Measurements from ENCODE around the gene CIB2. TPM values are rescaled to one million over a fixed set of nuclear protein-coding genes. Genes with fewer than 3 reads are reported as not detected.

Gene CIB2
- total and polyA plus RNA-seq, 7 donors = 2.4 to 18.0 (median 6.0) TPM

DNA sequence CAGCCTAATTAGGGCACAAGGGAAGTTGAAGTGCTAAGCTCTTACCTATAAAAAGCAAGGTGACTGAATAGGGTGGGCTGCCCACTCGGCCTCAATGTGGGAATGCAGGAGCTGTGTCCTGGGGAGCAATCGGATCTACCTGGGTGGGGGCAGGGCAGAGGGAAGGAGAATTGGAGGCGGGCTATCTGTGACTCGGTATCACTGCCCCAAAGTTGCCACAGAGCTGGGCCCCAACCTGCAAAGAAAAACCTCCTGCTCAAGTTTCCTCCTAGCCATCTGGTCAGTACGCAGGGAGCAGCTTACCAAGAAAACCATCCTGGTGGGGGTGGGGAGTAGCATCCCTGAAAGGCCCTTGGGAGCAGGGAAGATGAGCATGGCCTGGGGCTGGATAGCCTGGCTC lies 10.7 kb downstream of the CIB2 start:
- DNase-seq (no peak), ATAC-seq (peak in 1 of 4 donors; percentile 40)
- H3K4me3 ChIP-seq = no peak overlapping the region
- 49 to 88% (median 50%) methylated on average over 5 of the region's 5 CpGs for WGBS, 3 donors
- intact Hi-C loops (cut with DNase I) = loop anchor here in 1 of 2 donors (5.0 kb wide), 1 partner anchor 112 kb away; the partner anchor contains the start of gene ACSBG1
- no peak overlapping the region for H3K27ac ChIP-seq
- TF ChIP-seq, protein P1, sequence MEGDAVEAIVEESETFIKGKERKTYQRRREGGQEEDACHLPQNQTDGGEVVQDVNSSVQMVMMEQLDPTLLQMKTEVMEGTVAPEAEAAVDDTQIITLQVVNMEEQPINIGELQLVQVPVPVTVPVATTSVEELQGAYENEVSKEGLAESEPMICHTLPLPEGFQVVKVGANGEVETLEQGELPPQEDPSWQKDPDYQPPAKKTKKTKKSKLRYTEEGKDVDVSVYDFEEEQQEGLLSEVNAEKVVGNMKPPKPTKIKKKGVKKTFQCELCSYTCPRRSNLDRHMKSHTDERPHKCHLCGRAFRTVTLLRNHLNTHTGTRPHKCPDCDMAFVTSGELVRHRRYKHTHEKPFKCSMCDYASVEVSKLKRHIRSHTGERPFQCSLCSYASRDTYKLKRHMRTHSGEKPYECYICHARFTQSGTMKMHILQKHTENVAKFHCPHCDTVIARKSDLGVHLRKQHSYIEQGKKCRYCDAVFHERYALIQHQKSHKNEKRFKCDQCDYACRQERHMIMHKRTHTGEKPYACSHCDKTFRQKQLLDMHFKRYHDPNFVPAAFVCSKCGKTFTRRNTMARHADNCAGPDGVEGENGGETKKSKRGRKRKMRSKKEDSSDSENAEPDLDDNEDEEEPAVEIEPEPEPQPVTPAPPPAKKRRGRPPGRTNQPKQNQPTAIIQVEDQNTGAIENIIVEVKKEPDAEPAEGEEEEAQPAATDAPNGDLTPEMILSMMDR (IDR thresholded peaks at IDR 0.05) = no peak
- no peaks in the 10 kb centered on the region for H3K9me3 ChIP-seq
- no peaks in the 10 kb centered on the region for H3K27me3 ChIP-seq (ENCODE audit: insufficient read depth in 3 of 3, low read length in 2 of 3)
- no peaks in the 10 kb centered on the region for H3K4me1 ChIP-seq
- no peaks in the 10 kb centered on the region for H3K36me3 ChIP-seq (ENCODE audit: insufficient read depth in 1 of 2, low read depth in 1 of 2)

GRCh38 chr15:78112551-78112950 lies 18.7 kb downstream of the CIB2 start:
- no peak for DNase-seq
- H3K4me1 ChIP-seq = no peaks in the 10 kb centered on the region
- no peak overlapping the region for H3K4me3 ChIP-seq
- no peaks in the 10 kb centered on the region for H3K27me3 ChIP-seq (ENCODE audit: insufficient read depth in 3 of 3, low read length in 2 of 3)
- H3K36me3 ChIP-seq (ENCODE audit: insufficient read depth in 1 of 2, low read depth in 1 of 2) = no peaks in the 10 kb centered on the region
- no peak overlapping the region for H3K27ac ChIP-seq
- intact Hi-C loops (cut with DNase I) = loop anchor here (5.0 kb wide), 3 partner anchors 85 to 310 kb away; no protein-coding TSS in a partner anchor
- H3K9me3 ChIP-seq = no peaks in the 10 kb centered on the region
- TF ChIP-seq, protein P1 (IDR thresholded peaks at IDR 0.05) = no peak
- WGBS, 3 donors = 69 to 79% (median 69%) methylated on average over 3 of the region's 3 CpGs
- no peak for ATAC-seq

DNA sequence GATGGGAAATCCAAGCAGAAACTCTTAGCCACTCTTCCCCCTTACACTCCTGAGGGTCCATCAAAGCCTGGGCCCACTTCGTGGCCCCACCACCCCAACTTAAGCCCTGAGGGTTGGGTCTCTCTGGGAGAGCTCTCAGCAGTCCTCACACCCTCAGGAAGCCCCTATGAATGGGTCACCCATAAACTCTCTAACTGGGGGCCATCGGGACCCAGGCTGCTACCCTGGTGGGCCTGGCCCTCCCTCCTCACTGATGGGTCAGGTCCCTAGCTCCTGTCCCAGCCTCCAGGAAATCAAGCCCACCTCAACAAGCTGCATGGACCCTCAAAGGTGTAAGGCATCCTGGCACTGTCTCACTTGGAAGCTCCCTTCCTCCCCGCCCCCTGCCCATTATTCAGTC lies 19.5 kb downstream of the CIB2 start:
- Histone ChIP-seq H3K9me3 (no peaks in the 10 kb centered on the region), H3K36me3 (ENCODE audit: insufficient read depth in 1 of 2, low read depth in 1 of 2) (no peaks in the 10 kb centered on the region), H3K4me3 (no peak overlapping the region), H3K27me3 (ENCODE audit: insufficient read depth in 3 of 3, low read length in 2 of 3) (no peaks in the 10 kb centered on the region), H3K4me1 (no peaks in the 10 kb centered on the region), H3K27ac (no peak overlapping the region)
- DNase-seq (no peak), ATAC-seq (no peak)
- intact Hi-C loops (cut with DNase I) = loop anchor here (5.0 kb wide), 3 partner anchors 86 to 311 kb away; no protein-coding TSS in a partner anchor
- WGBS, 3 donors = 94 to 100% (median 98%) methylated on average over 3 of the region's 3 CpGs
- TF ChIP-seq, protein P1 (IDR thresholded peaks at IDR 0.05) = no peak

DNA sequence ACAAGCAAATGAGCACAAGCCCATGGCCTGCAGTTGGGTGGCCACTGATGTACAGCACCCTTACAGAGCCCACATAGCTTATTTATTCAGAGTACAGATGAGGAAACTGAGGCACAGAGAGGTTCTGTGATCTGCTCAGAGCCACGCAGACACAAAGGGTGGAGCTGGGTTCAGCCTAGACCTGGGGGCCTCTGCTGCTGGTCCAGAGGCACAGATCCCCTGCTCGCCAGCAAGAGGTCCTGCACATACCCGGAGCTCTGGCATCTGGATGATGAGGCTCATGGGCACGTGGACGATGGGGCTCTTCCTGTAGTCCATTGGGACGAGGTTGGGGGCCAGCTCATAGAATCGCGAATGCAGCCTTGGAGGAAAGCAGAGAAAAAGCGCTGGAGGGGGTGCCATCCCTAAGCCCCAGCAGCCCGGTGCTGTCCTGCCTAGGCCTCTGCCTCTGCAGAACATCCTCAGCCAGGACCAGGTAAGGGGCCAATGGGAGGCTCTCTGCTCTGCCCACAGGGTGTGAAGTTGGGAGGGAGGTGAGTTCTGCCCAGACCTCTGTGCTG lies 20.2 kb downstream of the CIB2 start:
- WGBS, 3 donors = 92 to 98% (median 95%) methylated on average over 10 of the region's 10 CpGs
- no peak overlapping the region for H3K4me3 ChIP-seq
- no peaks in the 10 kb centered on the region for H3K4me1 ChIP-seq
- intact Hi-C loops (cut with DNase I) = loop anchor here (5.0 kb wide), 3 partner anchors 86 to 311 kb away; no protein-coding TSS in a partner anchor
- H3K36me3 ChIP-seq (ENCODE audit: insufficient read depth in 1 of 2, low read depth in 1 of 2) = no peaks in the 10 kb centered on the region
- TF ChIP-seq, protein P1 (IDR thresholded peaks at IDR 0.05) = no peak
- DNase-seq (no peak), ATAC-seq (no peak)
- no peaks in the 10 kb centered on the region for H3K9me3 ChIP-seq
- no peak overlapping the region for H3K27ac ChIP-seq
- H3K27me3 ChIP-seq (ENCODE audit: insufficient read depth in 3 of 3, low read length in 2 of 3) = no peaks in the 10 kb centered on the region

GRCh38 chr15:78110096-78110495 lies 21.1 kb downstream of the CIB2 start:
- H3K9me3 ChIP-seq = no peaks in the 10 kb centered on the region
- WGBS, 3 donors = 93 to 97% (median 95%) methylated on average over 6 of the region's 6 CpGs

More at GRCh38 chr15:78110096-78110495, 21.1 kb downstream of the CIB2 start:
- ATAC-seq (no peak), DNase-seq (no peak)
- no peak overlapping the region for H3K27ac ChIP-seq
- intact Hi-C loops (cut with DNase I) = loop anchor here (5.0 kb wide), 3 partner anchors 87 to 312 kb away; no protein-coding TSS in a partner anchor
- TF ChIP-seq, protein P1 (IDR thresholded peaks at IDR 0.05) = no peak
- no peak overlapping the region for H3K4me3 ChIP-seq
- H3K36me3 ChIP-seq (ENCODE audit: insufficient read depth in 1 of 2, low read depth in 1 of 2) = no peaks in the 10 kb centered on the region
- no peaks in the 10 kb centered on the region for H3K27me3 ChIP-seq (ENCODE audit: insufficient read depth in 3 of 3, low read length in 2 of 3)
- H3K4me1 ChIP-seq = no peaks in the 10 kb centered on the region

Measured in psoas muscle (tissue), 8 donors.